Loucy (cell line): ENCODE results near the gene CHRNA3.

ENCODE experiments used
- H2AFZ ChIP-seq: fragments of 200-600 bp; sonication (generic); 2 replicates; pipeline ENCODE4 v1.6.0; 2016; ENCODE audit warnings: antibody characterized with exemption, mild to moderate bottlenecking, low read length, moderate library complexity
- H3F3A ChIP-seq: fragments of 200-600 bp; 2 replicates; pipeline ENCODE4 v1.6.0; 2016; ENCODE audit warnings: antibody characterized with exemption, low read depth, mild to moderate bottlenecking
- H3K27me3 ChIP-seq: fragments of 200-600 bp; sonication (generic); 2 replicates; pipeline ENCODE4 v1.6.1; 2014; ENCODE audit warnings: low read length, mild to moderate bottlenecking; ENCODE audit not compliant: insufficient read depth, poor library complexity, severe bottlenecking
- H3K36me3 ChIP-seq: fragments of 200-600 bp; sonication (generic); 2 replicates; pipeline ENCODE4 v1.6.1; 2016; ENCODE audit warnings: low read length; ENCODE audit not compliant: insufficient read depth
- H3K4me1 ChIP-seq: fragments of 200-600 bp; sonication (generic); 2 replicates; pipeline ENCODE4 v1.5.1; 2014; ENCODE audit warnings: low read length, mild to moderate bottlenecking; ENCODE audit not compliant: insufficient read depth, poor library complexity, severe bottlenecking
- H3K4me2 ChIP-seq: fragments of 200-600 bp; sonication (generic); 2 replicates; pipeline ENCODE4 v1.6.0; 2014; ENCODE audit warnings: antibody characterized with exemption, low read length, low read depth, mild to moderate bottlenecking; ENCODE audit not compliant: poor library complexity, severe bottlenecking
- H3K4me3 ChIP-seq: fragments of 200-600 bp; sonication (generic); 2 replicates; pipeline ENCODE4 v1.5.1; 2014; ENCODE audit warnings: low read length, mild to moderate bottlenecking, mixed read lengths; ENCODE audit not compliant: poor library complexity, severe bottlenecking
- H3K79me2 ChIP-seq: fragments of 200-600 bp; sonication (generic); 2 replicates; pipeline ENCODE4 v1.6.1; 2014; ENCODE audit warnings: low read length; ENCODE audit not compliant: insufficient read depth
- H3K9ac ChIP-seq: fragments of 200-600 bp; sonication (generic); 2 replicates; pipeline ENCODE4 v1.6.0; 2014; ENCODE audit warnings: mild to moderate bottlenecking, low read depth, low read length, moderate library complexity; ENCODE audit not compliant: poor library complexity, severe bottlenecking
- H3K9me2 ChIP-seq: fragments of 200-600 bp; sonication (generic); replicated peaks from 2 replicates; pipeline ENCODE4 v1.6.1; 2016; ENCODE audit warnings: low read depth, low read length, mixed read lengths
- H3K9me3 ChIP-seq: fragments of 200-600 bp; sonication (generic); 2 replicates; pipeline ENCODE4 v1.6.1; 2014; ENCODE audit warnings: mild to moderate bottlenecking, antibody characterized with exemption, low read length, low read depth; ENCODE audit not compliant: insufficient read depth
- H4K20me1 ChIP-seq: fragments of 200-600 bp; sonication (generic); 2 replicates; pipeline ENCODE4 v1.6.0; 2014; ENCODE audit warnings: antibody characterized with exemption, low read length, mild to moderate bottlenecking; ENCODE audit not compliant: insufficient read depth, poor library complexity, severe bottlenecking
- CTCF ChIP-seq: fragments of 200-600 bp; sonication (generic); conservative IDR thresholded peaks from 2 replicates; pipeline ENCODE4 v1.5.1; 2014; ENCODE audit warnings: mild to moderate bottlenecking, antibody characterized with exemption, low read length
- EZH2phosphoT487 ChIP-seq: fragments of 200-600 bp; IDR thresholded peaks from 2 replicates; pipeline ENCODE4 v1.6.1; 2018; ENCODE audit warnings: antibody characterized with exemption, mild to moderate bottlenecking, moderate library complexity, borderline replicate concordance

Gene CHRNA3

GRCh38 chr15:78599189-78599588, 21.6 kb downstream of the CHRNA3 start:
- no peaks in the 10 kb centered on the region for H3F3A ChIP-seq

GRCh38 chr15:78598348-78598747, 22.4 kb downstream of the CHRNA3 start:
- Histone ChIP-seq H3K9me3 (no peaks in the 10 kb centered on the region), H3K79me2 (no peaks in the 10 kb centered on the region), H2AFZ (no peak overlapping the region), H3K9me2 (no peaks in the 10 kb centered on the region), H4K20me1 (no peaks in the 10 kb centered on the region), H3K4me2 (no peak overlapping the region), H3K4me1 (no peaks in the 10 kb centered on the region), H3K9ac (no peak overlapping the region), H3K4me3 (no peak overlapping the region), H3K27me3 (no peaks in the 10 kb centered on the region), H3K36me3 (peaks cover 7% of the 10 kb centered on the region; the same call in 1 of the 2 replicates), H3F3A (no peaks in the 10 kb centered on the region)
- TF ChIP-seq CTCF (no peak), EZH2phosphoT487 (no peak)

More at GRCh38 chr15:78599189-78599588, 21.6 kb downstream of the CHRNA3 start:
- Histone ChIP-seq H3K27me3 (no peaks in the 10 kb centered on the region), H3K4me3 (no peak overlapping the region), H3K9me3 (no peaks in the 10 kb centered on the region), H3K36me3 (peaks cover 1% of the 10 kb centered on the region; the same call in 1 of the 2 replicates), H3K79me2 (no peaks in the 10 kb centered on the region), H3K4me2 (no peak overlapping the region), H3K4me1 (no peaks in the 10 kb centered on the region), H4K20me1 (no peaks in the 10 kb centered on the region), H3K9ac (no peak overlapping the region), H2AFZ (no peak overlapping the region), H3K9me2 (no peaks in the 10 kb centered on the region)
- TF ChIP-seq EZH2phosphoT487 (no peak), CTCF (no peak)

- peaks cover 12% of the 10 kb centered on the region; the same call in 1 of the 2 replicates for H3K36me3 ChIP-seq
- no peaks in the 10 kb centered on the region for H4K20me1 ChIP-seq
- H3K79me2 ChIP-seq, result no peaks in the 10 kb centered on the region
- no peaks in the 10 kb centered on the region for H3K9me3 ChIP-seq
- H3K27me3 ChIP-seq, result no peaks in the 10 kb centered on the region
- no peak overlapping the region for H2AFZ ChIP-seq
- H3F3A ChIP-seq, result no peaks in the 10 kb centered on the region
- H3K4me3 ChIP-seq, result no peak overlapping the region
- no peaks in the 10 kb centered on the region for H3K9me2 ChIP-seq
- no peaks in the 10 kb centered on the region for H3K4me1 ChIP-seq
- H3K9ac ChIP-seq, result no peak overlapping the region
- TF ChIP-seq CTCF, result no peak
- TF ChIP-seq EZH2phosphoT487, result no peak
- H3K4me2 ChIP-seq, result no peak overlapping the region
These were observed 23.2 kb downstream of the CHRNA3 start for GRCh38 chr15:78597583-78597982.
